PC-3 (cell line): ENCODE results near the gene INPP5F.

Experiments used
- EZH2 ChIP-seq: fragments of 300-600 bp; sonication (generic); IDR thresholded peaks from one replicate; pipeline ENCODE4 v1.6.1; 2017; ENCODE audit warnings: antibody characterized with exemption, mild to moderate bottlenecking, low read length; ENCODE audit not compliant: unreplicated experiment
- EZH2phosphoT487 ChIP-seq: fragments of 300-600 bp; sonication (generic); IDR thresholded peaks from 2 replicates; pipeline ENCODE4 v1.6.1; 2018; ENCODE audit warnings: mild to moderate bottlenecking, antibody characterized with exemption, low read length, borderline replicate concordance
- TF ChIP-seq, protein P1 (sequence below): fragments of 300-600 bp; sonication (generic); conservative IDR thresholded peaks from 2 replicates; pipeline ENCODE4 v1.5.1; 2017; ENCODE audit warnings: antibody characterized with exemption, low read depth, mild to moderate bottlenecking, low read length

DNA sequence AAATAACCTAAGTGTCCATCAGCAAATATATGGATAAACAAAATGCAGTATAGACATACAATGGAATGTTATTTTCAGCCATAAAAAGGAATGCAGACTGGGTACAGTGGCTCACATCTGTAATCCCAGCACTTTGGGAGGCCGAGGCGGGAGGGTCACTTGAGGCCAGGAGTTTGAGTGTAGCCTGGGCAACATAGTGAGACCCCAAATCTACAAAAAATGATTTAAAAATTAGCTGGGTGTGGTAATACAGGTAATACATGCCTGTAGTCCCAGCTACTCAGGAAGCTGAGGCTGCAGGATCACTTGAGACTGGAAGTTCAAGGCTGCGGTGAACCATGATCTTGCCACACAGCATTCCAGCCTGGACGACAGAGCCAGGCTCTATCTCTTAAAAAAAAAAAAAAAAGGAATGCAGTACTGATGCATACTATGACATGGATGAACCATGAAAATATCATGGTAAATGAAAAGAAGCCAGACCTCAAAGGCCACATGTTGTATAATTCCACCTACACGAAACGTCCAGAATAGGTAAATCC lies 139.9 kb downstream of the INPP5F start:
- TF ChIP-seq, protein P1, sequence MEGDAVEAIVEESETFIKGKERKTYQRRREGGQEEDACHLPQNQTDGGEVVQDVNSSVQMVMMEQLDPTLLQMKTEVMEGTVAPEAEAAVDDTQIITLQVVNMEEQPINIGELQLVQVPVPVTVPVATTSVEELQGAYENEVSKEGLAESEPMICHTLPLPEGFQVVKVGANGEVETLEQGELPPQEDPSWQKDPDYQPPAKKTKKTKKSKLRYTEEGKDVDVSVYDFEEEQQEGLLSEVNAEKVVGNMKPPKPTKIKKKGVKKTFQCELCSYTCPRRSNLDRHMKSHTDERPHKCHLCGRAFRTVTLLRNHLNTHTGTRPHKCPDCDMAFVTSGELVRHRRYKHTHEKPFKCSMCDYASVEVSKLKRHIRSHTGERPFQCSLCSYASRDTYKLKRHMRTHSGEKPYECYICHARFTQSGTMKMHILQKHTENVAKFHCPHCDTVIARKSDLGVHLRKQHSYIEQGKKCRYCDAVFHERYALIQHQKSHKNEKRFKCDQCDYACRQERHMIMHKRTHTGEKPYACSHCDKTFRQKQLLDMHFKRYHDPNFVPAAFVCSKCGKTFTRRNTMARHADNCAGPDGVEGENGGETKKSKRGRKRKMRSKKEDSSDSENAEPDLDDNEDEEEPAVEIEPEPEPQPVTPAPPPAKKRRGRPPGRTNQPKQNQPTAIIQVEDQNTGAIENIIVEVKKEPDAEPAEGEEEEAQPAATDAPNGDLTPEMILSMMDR, result no peak
- TF ChIP-seq EZH2 (no peak), EZH2phosphoT487 (no peak)
